HL-60/S4 treated with phorbol 12-myristate 13-acetate at 8.2 ng/mL for 4 days and 3 days (cell line): ENCODE results near the gene DCTPP1.
"Not testable (repeated sequence)": the region's sequence is repeated elsewhere in the genome, so short reads cannot be mapped to it uniquely, and the experiment has no call there.

Source experiments
- in situ Hi-C: fragments of 300-500 bp; cut with MboI; formaldehyde crosslinking; loops from 2 replicates; pipeline ENCODE4 v1.15.0; 2022; ENCODE audit warnings: low sequenced_read_pairs

Gene DCTPP1

DNA sequence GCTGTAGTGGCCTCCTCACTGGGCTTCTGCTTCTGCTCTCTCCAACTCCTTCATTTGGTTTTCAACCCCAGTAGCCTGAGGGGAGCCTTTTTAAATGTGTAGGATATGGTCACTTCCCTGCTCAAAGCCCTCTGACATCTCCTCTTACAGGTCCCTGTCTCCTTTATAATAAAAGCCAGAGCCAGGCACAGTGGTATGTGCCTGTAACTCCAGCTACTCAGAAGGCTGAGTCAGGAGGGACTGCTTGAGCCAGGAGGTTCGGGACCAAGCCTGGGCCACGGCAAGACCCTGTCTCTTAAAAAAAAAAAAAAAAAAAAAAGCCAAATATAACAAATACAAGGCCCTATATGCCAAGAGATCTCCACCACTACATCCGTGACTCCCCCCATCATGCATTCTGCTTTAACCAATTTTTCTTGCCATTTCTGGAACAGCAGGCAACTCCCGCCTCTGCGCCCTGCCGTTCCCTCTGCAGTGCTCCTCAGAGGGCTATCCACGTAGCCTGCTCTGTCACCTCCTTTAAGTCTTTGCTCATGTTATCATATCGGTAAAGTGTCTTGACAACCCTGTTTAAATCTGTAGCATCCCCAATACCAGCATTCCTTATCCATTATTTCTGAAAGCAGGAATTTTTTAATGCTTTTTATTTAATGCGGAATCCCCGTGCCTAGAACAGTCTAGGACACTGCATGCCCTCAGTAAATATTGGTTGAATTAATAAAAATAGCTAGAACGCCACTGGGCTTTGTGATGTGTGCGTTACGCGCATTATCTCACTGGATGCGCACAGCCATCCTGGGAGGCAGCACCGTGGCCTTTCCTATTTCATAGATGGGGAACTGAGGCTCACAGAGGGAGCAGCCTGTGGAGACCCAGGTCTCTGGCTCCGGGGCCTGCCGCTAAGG is 13.0 kb downstream of the DCTPP1 start:
- in situ Hi-C loops: no loop called here

DNA sequence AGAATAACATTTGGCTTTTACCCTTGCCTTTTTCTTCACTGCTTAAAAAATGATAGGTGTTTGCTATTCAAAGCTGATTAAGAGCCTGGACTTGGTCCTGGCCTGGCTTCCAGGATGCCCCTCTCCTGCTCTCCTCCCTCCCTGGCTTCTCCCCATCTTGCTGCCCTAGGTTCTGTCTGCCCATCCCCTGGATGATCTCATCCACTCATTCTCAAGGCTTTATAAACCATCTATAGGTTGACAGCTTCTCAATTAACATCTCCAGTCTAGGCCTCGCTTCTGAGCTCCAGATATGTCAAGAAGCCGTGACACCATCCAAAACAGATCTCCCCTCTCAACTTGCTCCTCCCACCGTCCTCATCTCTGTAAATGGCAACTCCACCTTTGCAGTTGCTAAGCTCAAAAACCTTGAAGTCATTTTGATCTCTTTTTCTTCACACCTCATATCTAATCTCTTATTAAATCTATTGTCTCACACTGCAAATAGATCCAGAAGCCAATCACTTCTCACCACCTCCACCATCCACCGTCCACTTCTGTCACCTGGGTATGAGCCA is 13.7 kb downstream of the DCTPP1 start:
- in situ Hi-C loops: no loop called here

DNA sequence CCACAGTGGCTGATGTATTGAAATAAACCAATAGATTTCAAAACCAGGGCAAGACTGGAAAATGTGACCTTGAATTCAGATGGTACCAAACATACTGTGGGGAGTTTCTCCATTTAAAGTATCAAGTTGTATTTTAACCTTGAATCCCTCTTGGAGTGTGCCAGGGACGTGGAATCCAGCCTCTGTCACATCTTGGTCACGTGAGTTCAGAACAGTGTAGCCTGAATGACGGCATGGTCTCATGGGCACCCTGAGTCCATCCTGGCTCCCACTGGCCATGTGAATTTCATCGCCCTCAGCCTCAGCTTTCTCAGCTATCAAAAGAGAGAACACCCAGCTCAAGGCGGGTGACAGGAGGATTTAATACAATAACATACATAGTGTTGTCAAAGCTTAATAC is 15.7 kb downstream of the DCTPP1 start:
- in situ Hi-C loops: no loop called here

DNA sequence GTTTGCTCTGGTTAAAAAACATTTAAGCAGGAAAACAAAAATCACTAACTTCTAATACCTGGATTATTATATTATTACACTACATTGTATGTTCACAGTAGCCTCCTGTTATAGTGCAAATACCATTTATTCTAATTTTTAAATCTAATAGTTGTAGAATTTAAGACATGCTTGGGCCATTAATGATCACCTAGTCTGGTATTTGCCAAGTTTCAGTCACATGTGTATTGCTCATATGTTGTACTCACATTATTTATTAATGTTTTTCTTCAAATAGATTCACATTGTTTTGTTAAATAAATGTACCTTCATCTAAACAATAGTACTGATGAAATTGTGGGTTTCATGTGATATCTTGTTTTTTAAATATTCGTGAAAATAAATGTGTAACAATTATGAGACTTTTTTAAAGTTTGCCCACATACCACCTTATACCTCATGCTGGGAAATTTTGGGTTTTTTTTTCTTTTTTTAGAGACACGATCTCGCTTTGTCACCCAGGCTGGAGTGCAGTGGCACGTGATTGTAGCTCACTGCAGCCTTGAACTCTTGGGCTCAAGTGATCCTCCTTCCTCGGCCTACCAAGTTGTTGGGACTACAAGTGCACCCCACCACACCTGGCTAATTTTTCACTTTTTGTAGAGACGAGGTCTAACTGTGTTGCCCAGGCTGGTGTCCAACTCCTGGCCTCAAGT is 16.6 kb downstream of the DCTPP1 start:
- in situ Hi-C loops: no loop called here

DNA sequence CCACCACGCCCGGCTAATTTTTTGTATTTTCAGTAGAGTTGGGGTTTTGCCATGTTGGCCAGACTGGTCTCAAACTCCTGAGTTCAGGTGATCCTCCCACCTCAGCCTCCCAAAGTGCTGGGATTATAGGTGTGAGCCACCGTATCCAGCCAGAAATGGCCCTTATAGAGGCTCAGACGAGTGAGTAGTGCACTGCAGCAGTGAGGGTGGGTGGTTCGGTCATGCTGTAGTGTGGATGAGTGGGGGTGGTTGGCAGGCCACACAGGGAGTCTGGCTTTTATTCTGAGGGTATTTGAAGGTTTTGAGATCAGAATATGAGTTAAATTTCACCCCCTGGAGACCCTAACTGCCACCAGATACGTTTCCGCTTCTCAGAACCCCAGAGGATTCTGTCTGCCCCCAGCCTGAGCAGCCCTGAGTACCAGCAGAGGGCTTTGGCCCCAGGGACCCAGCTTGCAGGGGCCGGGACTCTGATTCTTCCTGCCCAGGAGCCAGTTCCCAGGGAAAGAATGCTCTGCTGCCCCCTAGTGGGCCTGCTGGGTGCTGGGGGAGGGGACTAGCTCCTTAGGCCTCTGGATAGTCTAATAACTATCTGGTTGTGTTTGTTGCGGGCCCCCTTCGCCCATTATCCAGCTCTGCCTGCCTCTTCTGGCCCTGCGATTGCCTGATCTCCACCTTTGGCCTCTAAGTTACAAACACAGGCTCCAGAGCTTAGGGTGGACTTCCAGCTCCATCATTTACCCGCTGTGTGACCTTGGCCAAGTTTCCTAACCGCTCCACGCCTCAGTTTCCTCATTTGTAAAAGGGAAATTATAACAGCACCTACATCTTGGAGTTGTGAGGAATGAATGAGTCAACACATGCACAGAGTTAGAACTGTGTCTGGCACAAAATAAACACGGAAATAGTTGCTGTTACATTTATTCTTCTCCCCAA is 20.4 kb downstream of the DCTPP1 start:
- in situ Hi-C loops: no loop called here

DNA sequence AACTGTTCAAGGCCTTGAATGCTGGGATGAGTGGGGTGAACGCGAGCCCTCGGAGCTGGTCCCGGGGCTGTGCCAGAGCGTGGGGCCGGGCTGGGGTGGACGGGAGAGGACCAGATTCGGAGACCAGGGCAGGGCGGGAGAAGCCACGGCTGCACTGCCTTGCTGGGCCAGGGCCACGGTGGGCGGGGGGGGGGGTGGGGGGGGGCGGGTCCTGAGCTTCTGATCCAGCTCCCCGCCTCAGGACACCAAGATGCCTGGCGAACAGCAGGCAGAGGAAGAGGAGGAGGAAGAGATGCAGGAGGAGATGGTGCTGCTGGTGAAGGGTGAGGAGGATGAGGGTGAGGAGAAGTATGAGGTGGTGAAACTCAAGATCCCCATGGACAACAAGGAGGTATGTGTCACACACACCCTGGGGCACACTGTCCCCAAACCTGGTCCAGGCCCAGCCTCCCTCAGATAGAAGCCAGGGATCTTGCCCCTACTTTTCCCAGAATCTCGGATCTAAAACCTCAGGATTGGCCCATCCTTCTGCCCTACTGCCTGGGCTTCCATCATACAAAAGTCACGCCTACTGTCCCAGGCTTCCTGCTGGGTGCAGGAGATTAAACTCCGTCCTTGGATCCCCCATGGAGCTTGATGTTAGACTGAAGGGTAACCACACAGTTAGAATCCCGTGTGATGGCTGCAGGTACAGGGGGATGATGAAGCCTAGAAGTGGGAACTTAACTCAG is 21.9 kb downstream of the DCTPP1 start:
- in situ Hi-C loops: no loop called here

DNA sequence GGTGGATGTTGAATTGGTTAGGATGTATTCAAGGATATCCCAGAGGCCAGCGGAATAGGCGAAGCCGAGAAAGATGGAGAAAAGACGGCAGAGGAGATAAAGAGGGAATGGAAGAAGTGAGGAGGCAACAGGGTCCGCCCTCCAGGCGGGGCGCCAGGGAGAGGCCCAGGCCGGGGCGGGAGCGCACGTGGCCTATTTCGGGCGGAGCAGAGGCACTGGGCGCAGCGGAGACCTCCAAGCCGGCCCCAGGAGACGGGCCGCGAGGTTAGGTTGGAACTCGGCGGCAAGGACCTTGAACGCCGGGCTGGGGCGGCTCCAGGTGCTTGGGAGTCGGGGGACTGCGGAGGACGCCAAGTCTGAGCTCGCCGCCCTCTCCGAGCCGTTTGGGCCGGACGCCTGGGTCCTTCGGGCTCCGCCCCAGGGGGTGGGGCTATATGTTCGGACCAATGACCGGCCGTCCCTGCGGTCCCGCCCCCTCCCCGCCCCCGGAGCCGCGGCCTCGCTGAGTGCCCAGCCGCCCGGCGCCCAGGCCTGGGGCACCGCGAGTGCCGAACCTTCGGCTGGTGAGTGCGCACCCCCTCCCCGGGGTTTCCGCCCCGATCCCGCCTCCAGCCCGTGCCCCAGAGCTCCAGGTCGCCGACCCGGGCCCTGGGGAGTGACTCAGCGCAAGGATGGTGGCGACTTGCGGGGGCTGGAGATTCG is 22.6 kb downstream of the DCTPP1 start, which contains the start of gene ZNF771:
Gene ZNF771 (plus strand): TSS at position 505 of the 702 bp plus-strand sequence. CDS start 448 bp downstream, outside the sequence.
- in situ Hi-C loops: no loop called here

DNA sequence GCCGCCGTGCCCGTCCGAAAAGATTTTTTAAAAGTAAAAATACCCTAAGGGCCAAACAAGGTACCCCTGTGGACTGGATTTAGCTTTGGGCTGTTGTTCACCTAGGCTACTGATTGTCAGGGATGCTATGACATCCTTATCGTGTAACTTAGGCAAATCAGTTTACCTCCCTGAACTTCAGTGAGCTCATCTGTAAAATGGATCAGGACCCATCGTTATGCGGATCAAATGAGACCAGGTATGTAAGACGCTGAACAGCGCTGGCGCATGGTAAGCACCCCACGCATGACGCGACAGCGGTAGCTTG is 23.1 kb downstream of the DCTPP1 start:
- in situ Hi-C loops: no loop called here

DNA sequence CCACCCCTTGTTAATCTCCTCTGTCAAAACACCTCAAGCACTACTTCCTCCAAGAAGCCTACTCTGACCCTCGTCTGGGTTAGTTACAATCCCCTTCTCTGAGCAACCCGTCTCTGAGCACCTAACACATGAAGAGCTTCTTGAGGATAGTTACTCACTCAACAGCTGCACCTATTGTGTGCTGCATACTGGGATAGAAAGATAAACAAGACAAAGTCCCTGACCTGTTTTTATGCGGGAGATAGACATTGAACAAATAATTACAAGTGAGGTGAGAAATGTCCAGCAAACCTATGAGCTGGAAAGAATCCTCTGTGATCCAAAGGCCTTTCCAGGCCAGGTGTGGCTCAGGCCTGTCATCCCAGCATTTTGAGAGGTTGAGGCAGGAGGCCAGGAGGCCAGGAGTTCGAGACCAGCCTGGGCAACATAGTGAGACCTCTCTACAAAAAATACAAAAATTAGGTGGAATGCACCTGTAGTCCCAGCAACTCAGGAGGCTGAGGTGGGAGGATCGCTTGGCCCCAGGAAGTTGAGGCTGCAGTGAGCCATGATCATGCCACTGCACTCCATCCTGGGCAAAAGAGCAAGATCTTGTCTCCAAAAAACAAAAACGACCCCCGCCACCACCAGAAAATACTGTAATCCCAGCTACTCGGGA is 27.9 kb downstream of the DCTPP1 start:
- in situ Hi-C loops: no loop called here

DNA sequence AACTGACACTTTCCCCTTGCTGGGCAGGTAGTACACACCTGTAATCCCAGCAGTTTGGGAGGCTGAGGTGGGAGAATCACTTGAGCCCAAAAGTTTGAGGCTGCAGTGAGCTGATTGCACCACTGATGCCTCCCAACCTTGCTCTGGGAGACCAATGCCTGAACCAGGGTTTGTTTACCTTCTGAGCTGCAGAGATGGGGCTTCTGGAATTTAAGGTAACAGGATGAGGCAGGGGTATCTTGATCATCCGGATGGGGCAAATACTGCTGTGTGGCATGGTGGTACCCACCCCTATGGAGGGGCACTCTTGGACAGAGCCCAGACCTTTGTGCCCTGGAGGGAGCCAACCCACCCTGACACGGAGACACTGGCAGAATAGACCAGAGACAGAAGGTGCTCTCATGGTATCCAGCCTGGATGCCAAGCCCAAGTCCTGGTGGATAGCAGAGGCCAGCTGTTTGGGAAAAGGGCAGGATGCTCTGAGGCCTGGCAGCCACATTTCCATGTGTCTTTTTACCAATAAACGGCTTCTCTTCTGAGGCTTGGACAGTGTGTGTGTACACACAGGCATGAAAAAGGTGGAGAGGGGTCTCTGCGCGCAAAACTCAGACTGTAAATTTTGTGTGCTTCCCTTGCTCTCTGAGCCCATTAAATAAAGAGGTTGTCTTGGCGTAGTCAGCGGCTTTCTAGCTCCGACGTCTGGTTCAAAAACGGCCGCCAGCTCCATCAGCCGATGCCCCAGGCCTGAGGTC is 30.2 kb downstream of the DCTPP1 start:
- in situ Hi-C loops: no loop called here

DNA sequence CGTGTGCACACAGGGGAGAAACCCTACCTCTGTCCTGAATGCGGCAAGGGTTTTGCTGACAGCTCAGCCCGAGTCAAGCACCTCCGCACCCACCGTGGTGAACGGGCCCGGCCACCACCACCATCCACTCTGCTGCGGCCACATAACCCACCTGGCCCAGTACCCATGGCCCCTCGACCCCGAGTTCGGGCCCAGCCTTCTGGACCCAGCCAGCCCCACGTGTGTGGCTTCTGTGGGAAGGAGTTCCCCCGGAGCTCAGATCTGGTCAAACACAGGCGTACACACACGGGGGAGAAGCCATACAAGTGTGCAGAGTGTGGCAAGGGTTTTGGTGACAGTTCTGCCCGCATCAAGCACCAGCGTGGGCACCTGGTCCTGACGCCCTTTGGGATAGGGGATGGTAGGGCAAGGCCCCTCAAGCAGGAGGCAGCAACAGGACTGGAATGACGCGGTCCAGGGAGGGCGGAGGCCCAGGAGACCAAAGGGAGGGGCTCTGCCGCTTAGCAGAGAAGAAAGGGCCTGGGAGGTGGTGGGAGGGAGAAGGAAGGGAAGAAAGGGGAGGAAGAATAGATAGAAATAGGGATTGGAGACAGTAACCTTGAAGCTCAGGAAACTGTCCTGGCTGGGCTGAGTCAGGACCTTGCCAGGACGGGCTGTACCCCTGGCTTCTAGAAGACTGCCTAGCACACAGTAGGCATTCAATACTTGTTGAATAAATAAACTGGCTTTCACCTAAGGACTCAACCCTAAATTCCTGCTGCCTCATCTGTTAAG is 31.0 kb downstream of the DCTPP1 start:
- in situ Hi-C loops: no loop called here

DNA sequence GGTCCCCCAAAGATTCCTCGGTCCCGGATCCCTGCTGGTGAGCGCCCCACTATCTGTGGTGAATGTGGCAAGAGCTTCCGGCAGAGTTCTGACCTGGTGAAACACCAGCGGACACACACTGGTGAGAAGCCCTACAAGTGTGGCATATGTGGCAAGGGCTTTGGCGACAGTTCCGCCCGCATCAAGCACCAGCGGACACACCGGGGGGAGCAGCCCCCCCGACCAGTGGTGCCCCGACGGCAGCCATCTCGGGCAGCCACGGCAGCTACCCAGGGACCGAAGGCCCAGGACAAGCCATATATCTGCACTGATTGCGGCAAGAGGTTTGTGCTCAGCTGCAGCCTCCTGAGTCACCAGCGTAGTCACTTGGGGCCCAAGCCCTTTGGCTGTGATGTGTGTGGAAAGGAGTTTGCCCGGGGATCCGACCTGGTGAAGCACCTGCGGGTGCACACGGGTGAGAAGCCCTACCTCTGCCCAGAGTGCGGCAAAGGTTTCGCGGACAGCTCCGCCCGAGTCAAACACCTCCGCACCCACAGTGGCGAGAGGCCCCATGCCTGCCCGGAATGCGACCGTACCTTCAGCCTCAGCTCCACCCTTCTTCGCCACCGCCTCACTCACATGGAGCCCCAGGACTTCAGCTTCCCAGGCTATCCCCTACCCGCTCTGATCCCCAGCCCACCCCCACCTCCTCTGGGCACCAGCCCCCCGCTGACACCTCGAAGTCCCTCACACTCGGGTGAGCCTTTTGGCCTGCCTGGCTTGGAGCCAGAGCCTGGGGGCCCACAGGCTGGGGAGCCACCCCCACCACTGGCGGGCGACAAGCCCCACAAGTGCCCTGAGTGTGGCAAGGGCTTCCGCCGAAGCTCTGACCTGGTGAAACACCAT is 31.8 kb downstream of the DCTPP1 start:
- in situ Hi-C loops: no loop called here

DNA sequence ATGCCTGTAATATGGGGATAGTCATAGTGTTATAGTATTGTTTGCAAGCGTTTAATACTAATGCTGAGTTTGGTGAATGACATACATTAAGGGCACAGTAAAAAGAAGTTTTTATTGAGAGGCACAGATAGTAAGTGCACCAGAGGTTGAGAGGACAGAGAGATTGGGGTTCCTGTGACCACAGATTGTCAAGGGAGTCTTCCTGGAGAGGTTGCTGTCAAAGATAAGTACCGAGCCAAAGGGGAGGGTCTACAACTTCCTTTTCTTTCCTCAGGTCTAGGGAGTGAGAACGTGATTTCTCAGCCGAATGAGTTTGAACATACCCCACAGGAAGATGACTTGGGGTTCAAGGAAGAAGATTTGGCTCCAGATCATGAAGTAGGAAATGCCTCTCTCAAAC is 32.8 kb downstream of the DCTPP1 start:
- in situ Hi-C loops: no loop called here

DNA sequence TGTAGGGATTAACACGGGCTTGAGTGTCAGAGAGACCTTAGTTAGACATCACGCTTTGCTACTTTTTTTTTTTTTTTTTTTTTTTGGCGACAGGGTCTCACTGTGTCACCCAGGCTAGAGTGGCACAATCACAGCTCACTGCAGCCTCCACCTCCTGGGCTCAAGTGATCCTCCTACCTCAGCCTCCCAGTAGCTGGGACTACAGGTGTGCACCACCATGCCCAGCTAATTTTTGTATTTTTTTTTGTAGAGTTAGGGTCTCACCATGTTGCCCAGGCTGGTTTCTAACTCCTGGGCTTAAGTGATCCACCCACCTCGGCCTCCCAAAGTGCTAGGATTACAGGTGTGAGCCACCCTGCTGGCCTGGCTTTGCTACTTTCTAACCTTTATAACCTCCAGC is 33.2 kb downstream of the DCTPP1 start:
- in situ Hi-C loops: not testable (repeated sequence)

DNA sequence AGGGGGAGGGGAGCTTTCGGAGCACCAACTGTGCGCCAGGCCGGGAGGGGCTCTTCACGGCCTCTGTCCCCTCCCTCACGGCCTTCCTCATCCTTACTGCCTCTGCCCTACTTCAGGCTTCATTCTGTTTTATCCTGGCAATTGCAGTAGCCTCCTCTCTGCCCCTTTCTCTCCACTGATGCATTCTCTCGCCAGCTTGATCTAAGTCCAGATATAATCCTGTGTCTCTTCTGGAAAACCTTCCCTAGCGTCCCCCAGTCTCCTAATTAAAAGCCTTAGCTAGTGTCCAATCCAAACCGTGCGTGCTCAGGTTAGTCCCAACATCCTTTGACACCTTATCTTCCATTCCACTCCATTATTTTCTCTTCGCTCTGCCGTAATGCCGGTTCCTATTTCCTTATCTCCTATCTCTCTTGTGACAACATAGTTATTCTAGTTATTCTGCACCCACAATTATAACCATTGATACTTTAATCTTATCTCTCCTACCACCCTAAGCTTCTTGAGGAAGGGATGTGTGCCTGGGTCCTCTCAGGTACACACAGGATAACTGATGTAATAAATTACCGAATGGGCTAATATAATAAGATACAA is 33.7 kb downstream of the DCTPP1 start:
- in situ Hi-C loops: no loop called here
